GM15510 (cell line): ENCODE measurements around the gene YY1.

ENCODE experiments used
- POLR2A ChIP-seq: IDR thresholded peaks from 3 replicates; pipeline ENCODE4 v1.6.1; 2011; ENCODE audit warnings: borderline replicate concordance; ENCODE audit not compliant: insufficient read length; ENCODE audit errors: extremely low read depth

Gene YY1

DNA sequence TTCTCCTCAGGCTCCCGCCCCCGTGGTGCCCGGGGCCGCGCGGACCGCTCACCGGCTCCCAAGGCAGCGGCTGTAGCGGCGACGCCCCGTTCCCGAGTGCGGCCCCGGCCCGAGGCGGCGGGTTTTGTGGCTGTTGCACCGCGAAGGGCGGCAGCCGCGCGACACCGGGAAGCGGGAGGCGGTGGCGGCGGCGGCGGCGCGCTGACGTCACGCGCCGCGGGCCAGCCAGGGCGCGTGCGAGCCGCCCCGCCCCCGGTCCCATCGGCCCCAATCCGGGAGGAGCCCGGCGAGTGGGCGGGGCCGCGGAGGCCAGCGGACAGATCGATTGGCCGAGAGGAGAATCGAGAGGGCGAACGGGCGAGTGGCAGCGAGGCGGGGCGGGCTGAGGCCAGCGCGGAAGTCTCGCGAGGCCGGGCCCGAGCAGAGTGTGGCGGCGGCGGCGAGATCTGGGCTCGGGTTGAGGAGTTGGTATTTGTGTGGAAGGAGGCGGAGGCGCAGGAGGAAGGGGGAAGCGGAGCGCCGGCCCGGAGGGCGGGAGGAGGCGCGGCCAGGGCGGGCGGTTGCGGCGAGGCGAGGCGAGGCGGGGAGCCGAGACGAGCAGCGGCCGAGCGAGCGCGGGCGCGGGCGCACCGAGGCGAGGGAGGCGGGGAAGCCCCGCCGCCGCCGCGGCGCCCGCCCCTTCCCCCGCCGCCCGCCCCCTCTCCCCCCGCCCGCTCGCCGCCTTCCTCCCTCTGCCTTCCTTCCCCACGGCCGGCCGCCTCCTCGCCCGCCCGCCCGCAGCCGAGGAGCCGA, at the start of gene YY1:
Gene YY1, plus strand, starts transcription at position 726 of the 792 bp plus-strand sequence. CDS start 101 bp downstream, outside the sequence.
- TF ChIP-seq POLR2A = peak; percentile 59

DNA sequence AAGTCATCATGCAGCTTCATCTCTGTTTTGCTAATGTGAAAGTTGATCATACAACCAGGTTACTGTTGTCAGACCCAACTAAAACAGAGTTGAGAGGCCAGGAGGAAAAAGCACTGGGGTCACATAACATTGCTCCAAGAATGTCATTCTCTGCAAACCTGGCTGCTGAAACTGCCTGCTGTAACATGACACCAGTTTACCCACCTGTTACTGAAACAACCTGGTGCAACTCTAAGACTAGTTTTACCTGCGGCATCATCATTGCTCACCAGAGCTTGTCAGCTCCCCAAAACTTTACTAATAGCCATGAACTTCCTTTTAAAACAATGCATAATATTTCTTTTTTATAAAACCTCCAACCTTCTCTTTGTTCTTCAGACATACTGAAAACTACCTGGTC, 48.8 kb upstream of the YY1 start:
- no peak for TF ChIP-seq POLR2A

DNA sequence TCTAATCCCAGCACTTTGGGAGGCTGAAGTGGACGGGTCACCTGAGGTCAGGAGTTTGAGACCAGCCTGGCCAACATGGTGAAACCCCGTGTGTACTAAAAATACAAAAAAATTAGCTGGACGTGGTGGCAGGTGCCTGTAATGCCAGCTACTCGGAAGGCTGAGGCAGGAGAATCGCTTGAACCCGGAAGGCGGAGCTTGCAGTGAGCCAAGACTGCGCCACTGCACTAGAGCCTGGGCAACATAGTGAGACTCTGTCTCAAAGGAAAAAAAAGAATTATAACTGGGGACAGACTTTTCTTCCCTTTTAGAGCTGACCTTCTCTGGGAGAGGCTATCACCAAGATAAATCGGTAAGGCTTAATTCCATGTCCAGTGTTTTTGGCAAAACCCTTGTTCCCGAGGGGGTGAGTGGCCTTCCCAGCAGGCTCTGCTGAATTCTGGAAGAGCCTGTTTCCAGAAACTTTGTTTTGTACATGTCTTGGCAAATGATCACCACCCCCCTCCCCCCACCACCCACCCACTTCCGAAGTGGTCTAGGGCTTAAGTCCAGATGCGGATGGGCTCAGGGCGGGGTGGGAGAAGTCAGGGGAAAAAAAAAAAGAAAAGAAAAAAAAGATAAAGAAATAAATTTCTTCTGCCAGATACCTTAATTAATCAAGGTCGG, 47.2 kb upstream of the YY1 start:
- TF ChIP-seq POLR2A = no peak

DNA sequence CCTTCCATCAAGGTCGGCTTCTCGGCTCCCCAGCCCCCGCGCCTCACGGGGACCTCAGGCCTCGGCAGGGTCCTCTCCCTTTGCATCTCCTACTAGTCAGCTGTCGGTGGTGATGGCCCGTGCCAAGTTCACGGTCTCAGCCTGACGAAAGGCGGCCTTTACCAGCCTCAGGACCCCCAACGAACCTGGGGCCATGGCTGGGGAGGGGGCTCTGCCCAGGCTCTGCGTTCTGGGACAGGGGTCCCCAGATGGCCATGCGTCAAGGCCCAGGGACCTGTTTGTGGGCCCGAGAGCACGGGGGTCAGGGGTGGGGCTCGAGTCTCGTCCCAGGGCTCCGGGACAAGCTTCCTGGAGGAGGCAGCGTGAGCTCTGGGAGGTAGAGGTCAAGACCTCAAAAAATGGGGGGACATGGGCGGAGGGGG, 46.7 kb upstream of the YY1 start:
- no peak for TF ChIP-seq POLR2A

DNA sequence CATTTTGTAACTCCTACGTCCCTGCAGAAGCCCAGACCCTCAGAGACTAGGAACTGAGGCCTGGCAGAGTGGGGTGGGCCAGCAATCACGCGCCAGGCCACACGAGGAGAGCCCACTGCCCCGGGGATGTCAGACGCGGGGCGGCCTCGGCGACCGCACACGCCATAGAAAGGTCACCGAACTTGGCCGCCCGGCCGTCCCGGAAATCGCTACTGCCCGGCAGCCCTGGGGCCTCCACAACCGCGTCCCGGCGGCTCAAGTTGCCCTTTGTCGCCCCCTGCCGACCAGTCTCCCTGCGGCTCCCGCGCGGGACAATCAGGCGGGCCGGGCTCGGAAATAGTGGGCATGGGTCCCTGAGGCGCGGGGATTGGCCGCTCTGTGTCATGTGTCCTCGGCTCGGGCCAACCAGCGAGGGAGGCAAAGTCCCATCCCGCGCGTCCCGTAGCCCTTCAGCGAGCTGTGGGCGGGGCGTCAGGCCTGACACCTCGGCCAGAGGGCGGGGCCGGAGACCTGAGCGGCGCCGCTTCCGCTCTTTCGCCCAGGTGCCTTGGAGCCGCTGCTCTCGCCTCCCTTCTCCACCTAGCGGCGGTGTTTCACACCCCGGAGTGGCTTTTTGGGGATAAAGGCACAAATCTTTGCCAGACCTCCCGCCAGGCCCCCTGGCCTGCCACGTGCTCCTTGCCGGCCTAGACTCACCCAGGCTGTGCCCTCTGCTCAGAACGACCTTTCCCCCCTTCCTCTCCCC, 46.1 kb upstream of the YY1 start:
- TF ChIP-seq POLR2A = peak; percentile 46

DNA sequence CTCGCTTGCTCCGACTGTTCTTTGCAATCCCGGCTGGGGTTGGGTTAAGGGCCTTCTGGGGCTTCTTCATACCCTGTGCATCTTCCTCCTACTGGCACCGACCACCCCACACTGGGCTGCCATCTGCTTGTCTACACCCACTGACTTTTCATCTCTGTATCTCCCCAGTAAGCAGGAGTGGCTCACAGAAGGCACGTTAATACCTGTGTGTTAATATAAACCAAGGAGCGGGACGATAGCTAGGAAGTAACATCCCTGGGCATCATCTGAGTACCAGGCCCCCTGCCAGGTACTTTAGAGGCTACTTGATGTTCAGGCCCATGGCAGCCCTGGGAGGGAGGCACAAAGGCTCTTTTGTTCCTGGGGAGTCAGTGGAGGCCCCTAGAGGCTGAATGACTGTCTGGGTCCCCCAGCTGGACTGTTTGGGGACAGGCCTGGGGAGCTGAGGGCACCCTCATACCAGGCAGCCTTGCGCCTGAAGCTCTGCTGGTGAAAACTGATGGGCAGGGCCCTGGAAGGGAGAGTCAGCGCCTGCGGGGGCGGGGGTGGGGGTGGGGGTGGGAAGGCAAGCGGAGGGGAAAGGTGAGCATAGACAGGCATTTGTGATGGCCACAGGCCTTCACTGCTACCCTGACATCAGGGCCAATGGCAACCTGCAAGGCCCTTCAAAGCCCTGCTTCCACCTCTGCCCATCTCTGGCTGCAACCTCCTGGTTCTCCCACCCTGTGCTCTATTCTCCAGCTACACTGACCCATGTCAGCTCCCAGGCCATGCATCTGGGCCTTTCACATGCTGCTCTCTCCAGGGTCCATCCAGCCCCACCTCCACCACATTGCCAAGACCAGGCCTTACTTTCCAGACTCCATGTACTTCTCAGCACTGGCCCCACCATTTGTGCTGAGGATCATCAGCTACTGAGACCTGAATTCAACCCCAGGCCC, 45.3 kb upstream of the YY1 start:
- TF ChIP-seq POLR2A = no peak

DNA sequence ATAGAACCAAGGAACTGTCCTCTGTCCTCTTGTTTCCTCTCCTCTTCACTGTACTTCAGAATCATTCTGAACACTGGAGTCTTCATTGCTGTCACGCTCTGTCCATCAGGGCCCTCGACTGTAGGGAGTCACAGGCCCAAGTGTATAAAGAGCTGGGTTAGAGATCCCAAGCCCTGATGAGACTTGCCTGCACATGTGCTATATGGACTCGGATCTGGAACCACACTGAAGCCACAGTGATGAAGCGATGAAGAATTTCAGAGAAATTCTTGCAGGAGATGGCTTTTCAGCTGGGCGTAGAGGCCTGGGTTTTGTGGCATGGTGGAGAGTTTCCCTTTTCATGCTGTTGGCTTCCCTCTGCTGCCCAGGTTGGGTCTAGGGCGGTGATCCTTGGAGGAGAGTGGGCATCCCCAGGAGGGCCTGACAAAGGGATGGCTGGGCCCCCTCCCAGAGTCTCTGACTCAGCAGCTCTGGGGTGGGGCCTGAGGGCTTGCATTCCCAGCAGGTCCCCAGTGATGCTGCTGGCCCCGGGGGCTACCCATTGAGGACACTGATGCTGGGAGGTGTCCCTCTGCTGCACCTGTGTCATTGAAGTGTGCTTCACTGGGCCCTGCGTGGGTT, 39.6 kb upstream of the YY1 start:
- no peak for TF ChIP-seq POLR2A

DNA sequence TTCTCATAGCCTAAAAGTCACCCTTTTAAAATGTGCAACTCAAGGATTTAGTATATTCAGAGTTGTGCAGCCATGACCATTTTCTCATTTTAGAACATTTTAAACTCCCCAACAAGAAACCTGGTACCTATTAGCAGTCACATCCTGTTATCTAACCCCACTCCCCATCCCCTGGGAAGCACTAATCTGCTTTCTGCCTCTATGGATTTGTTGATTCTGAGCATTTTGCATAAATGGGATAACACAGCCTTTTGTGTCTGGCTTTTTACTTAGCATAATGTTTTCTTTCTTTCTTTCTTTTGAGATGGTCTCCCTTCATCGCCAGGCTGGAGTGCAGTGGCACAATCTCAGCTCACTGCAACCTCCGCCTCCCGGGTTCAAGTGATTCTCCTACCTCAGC, 38.6 kb upstream of the YY1 start:
- TF ChIP-seq POLR2A = no peak

DNA sequence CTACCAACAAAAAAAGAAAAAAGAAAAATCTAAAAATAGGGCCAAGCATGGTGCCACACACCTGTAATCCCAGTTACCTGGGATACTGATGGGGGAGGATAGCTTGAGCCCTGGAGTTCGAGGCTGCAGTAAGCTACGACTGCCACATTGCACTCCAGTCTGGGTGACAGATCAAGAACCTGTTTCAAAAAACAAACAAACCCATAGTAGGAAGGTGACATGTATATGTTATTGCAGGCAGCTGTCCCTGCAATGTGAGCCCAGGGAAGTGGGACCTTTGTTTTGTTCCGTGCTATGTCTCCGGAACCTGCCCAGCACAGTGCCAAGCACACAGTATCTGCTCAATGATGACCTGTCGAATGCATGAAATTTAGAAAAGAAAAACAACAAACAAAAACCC, 37.2 kb upstream of the YY1 start:
- no peak for TF ChIP-seq POLR2A

DNA sequence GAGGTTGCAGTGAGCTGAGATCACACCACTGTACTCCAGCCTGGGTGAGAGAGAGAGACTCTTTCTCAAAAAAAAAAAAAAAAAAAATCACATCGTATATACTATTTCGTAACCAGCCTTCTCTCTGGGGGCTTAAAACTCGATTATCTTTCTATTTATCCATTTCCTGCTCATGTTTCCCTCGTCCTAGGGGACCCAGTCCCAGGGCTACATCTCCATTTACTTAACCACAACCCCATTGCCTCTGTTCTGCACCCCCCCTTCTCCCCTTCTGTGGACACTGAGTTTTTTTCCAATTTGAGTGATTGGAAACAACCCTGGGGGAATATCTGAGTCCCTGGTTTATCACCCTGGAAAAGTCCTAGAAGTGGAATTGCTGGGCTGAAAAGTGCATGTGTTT, 36.2 kb upstream of the YY1 start:
- TF ChIP-seq POLR2A = no peak

DNA sequence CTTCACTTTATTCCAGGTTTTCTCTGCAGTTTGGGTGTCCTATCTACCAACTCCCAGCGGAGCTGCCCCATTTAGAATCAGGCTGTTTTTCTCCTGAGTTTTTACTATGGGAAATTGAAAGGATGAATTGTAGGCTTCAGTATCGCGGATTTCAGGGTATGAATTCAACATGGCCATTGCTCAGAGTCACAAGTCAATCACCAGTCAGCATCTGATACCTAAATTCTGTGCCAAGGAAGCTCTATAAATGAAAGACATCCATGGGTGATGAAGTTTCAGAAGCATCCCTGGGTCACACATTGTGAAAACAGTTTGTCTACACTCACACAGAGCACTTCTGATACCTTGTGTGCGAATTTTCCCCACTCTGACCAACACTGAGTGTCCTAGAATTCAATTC, 35.8 kb upstream of the YY1 start:
- no peak for TF ChIP-seq POLR2A

DNA sequence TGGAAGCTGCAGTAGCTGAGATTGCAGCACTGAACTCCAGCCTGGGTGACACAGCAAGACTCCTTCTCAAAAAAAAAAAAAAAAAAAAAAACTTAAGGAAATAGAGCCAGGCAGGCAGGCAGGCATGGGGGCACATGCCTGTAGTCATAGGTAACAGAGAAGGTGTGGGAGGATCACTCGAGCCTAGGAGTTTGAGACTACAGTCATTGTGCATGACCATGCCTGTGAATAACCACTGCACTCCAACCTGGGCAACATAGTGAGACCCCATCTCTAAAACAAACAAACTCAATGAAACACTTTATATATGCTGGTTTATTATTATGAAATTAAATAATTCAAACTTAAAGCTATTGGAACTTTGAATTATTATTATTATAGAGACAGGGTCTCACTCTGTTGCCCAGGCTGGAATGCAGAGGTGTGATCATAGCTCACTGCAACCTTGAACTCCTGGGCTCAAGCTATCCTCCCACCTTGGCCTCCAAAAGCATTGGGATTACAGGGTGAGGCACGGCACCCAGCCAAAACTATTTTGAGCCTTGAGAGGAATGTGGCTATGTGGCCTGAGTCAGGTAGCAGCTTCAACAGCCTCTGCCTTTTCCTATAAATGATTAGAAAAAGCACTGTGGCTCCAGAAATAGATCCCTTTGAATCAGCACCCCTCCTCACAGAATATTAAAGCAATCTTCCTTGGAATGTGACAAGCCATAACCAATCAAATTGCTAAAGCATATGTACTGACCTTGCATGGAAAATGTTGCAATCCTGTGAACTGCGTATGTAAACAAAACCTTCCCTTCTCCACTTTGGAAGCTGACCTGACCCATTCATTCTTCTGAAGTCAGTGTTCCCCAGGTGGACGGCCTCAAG, 34.7 kb upstream of the YY1 start:
- TF ChIP-seq POLR2A = no peak

DNA sequence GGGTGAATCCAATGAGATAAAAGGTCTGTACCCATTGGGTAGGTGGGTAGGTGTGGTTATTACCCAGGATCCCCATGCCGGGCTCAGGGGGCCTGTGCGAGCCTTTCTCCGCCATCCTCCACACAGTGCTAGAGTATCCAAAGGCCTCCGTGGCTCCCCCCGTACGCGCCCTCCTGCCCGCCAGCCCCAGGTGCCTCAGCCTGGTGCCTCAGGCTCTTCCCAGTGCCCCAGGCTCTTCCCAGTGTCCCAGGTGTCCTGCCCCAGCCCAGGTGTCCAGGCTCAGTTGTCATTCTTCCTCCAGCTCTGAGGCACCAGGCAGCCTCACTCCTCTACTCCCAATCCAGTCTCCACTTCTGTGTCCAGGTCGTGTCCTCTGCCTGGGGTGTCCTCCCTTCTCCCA, 27.6 kb upstream of the YY1 start:
- no peak for TF ChIP-seq POLR2A
